Stomach smooth muscle (tissue), 2 donors: ENCODE results near the gene PTGES3L.
A peak's percentile ranks its signal among the peaks of the same experiment; 100 is the strongest.
"Not testable (repeated sequence)": the region's sequence is repeated elsewhere in the genome, so short reads cannot be mapped to it uniquely, and the experiment has no call there.

Source experiments
- H3K27ac ChIP-seq: one replicate; pipeline ENCODE4 v1.7.0; 2013; ENCODE audit warnings: mild to moderate bottlenecking, low read length, inconsistent platforms
- H3K27me3 ChIP-seq, 2 donors: one replicate each; pipeline ENCODE4 v1.7.0; 2013; ENCODE audit warnings: low read length in 2 of 2; ENCODE audit not compliant: insufficient read depth in 2 of 2, control insufficient read depth in 1 of 2
- H3K36me3 ChIP-seq, 2 donors: one replicate each; pipeline ENCODE4 v1.7.0; 2013; ENCODE audit warnings: low read length in 2 of 2; ENCODE audit not compliant: control insufficient read depth in 2 of 2, insufficient read depth in 2 of 2
- H3K4me1 ChIP-seq: one replicate; pipeline ENCODE4 v1.7.0; 2013; ENCODE audit warnings: low read length; ENCODE audit not compliant: control insufficient read depth, insufficient read depth
- H3K4me3 ChIP-seq, 2 donors: one replicate each; pipeline ENCODE4 v1.7.0; 2013; ENCODE audit warnings: low read length in 2 of 2
- H3K9ac ChIP-seq, 2 donors: one replicate each; pipeline ENCODE4 v1.7.0; 2013; ENCODE audit warnings: low read length in 2 of 2, mild to moderate bottlenecking in 1 of 2
- H3K9me3 ChIP-seq, 2 donors: one replicate each; pipeline ENCODE4 v1.7.0; 2013; ENCODE audit warnings: low read length in 2 of 2; ENCODE audit not compliant: control insufficient read depth in 2 of 2
- donor health status: healthy.
- donor health status: Pancreatic carcinoma.

The PTGES3L gene

GRCh38 chr17:42937712-42938596 lies 41.9 kb downstream of the PTGES3L start:
- no peaks in the 10 kb centered on the region for H3K36me3 ChIP-seq
- H3K9me3 ChIP-seq = no peaks in the 10 kb centered on the region
- peaks cover 4% of the 10 kb centered on the region for H3K4me1 ChIP-seq
- no peak overlapping the region for H3K9ac ChIP-seq
- H3K27ac ChIP-seq = no peak overlapping the region
- H3K27me3 ChIP-seq = no peaks in the 10 kb centered on the region
- H3K4me3 ChIP-seq = no peak overlapping the region

GRCh38 chr17:42929497-42929844 lies 50.4 kb downstream of the PTGES3L start:
- H3K9ac ChIP-seq = no peak overlapping the region
- H3K9me3 ChIP-seq = no peaks in the 10 kb centered on the region
- peak overlapping the region; percentile 76 for H3K27ac ChIP-seq
- no peak overlapping the region for H3K4me3 ChIP-seq
- peaks cover 9% of the 10 kb centered on the region for H3K4me1 ChIP-seq
- no peaks in the 10 kb centered on the region for H3K36me3 ChIP-seq
- no peaks in the 10 kb centered on the region for H3K27me3 ChIP-seq

- Histone ChIP-seq H3K36me3 (no peaks in the 10 kb centered on the region), H3K9ac (peak overlapping the region; percentile 13 to 30), H3K4me1 (peaks cover 9% of the 10 kb centered on the region), H3K27me3 (no peaks in the 10 kb centered on the region), H3K9me3 (no peaks in the 10 kb centered on the region), H3K4me3 (peak overlapping the region; percentile 17 to 47), H3K27ac (peak overlapping the region; percentile 76)
Measured at GRCh38 chr17:42928714-42929496, 51.0 kb downstream of the PTGES3L start.

- Histone ChIP-seq H3K9ac (no peak overlapping the region), H3K4me3 (no peak overlapping the region), H3K27ac (no peak overlapping the region), H3K27me3 (no peaks in the 10 kb centered on the region), H3K36me3 (no peaks in the 10 kb centered on the region), H3K4me1 (peaks cover 19% of the 10 kb centered on the region), H3K9me3 (no peaks in the 10 kb centered on the region)
Measured at GRCh38 chr17:42924891-42925290, 55.0 kb downstream of the PTGES3L start.

- not testable (repeated sequence) for H3K9ac ChIP-seq, H3K27ac ChIP-seq, H3K27me3 ChIP-seq, H3K36me3 ChIP-seq, H3K4me3 ChIP-seq, H3K9me3 ChIP-seq
- peaks cover 12% of the 10 kb centered on the region for H3K4me1 ChIP-seq
Measured at GRCh38 chr17:42923472-42923871, 56.4 kb downstream of the PTGES3L start.

GRCh38 chr17:42922294-42922693 lies 57.6 kb downstream of the PTGES3L start:
- Histone ChIP-seq H3K4me3 (no peak overlapping the region), H3K36me3 (no peaks in the 10 kb centered on the region), H3K9me3 (no peaks in the 10 kb centered on the region), H3K9ac (no peak overlapping the region), H3K4me1 (peaks cover 9% of the 10 kb centered on the region), H3K27ac (no peak overlapping the region), H3K27me3 (no peaks in the 10 kb centered on the region)

GRCh38 chr17:42920922-42921321 lies 59.0 kb downstream of the PTGES3L start:
- Histone ChIP-seq H3K27me3 (no peaks in the 10 kb centered on the region), H3K9ac (no peak overlapping the region), H3K9me3 (no peaks in the 10 kb centered on the region), H3K4me3 (no peak overlapping the region), H3K36me3 (no peaks in the 10 kb centered on the region), H3K27ac (no peak overlapping the region), H3K4me1 (peaks cover 9% of the 10 kb centered on the region)

GRCh38 chr17:42920106-42920900 lies 59.6 kb downstream of the PTGES3L start:
- peaks cover 9% of the 10 kb centered on the region for H3K4me1 ChIP-seq
- no peaks in the 10 kb centered on the region for H3K9me3 ChIP-seq
- no peak overlapping the region for H3K27ac ChIP-seq

GRCh38 chr17:42919522-42920077 lies 60.3 kb downstream of the PTGES3L start:
- not testable (repeated sequence) for H3K36me3 ChIP-seq, H3K4me1 ChIP-seq, H3K27ac ChIP-seq, H3K9ac ChIP-seq, H3K4me3 ChIP-seq, H3K9me3 ChIP-seq, H3K27me3 ChIP-seq

More at GRCh38 chr17:42920106-42920900, 59.6 kb downstream of the PTGES3L start:
- Histone ChIP-seq H3K36me3 (no peaks in the 10 kb centered on the region), H3K9ac (no peak overlapping the region), H3K4me3 (no peak overlapping the region), H3K27me3 (no peaks in the 10 kb centered on the region)

GRCh38 chr17:42918902-42919521 lies 60.9 kb downstream of the PTGES3L start:
- Histone ChIP-seq H3K9me3 (no peaks in the 10 kb centered on the region), H3K27ac (no peak overlapping the region), H3K9ac (no peak overlapping the region), H3K4me3 (no peak overlapping the region), H3K27me3 (no peaks in the 10 kb centered on the region), H3K36me3 (no peaks in the 10 kb centered on the region), H3K4me1 (peaks cover 9% of the 10 kb centered on the region)
